ENCODE results near the gene UBA5. TPM values are rescaled to one million over a fixed set of nuclear protein-coding genes. Genes with fewer than 3 reads are reported as not detected.

UBA5 gene
- total and polyA plus RNA-seq, 2 experiments from 2014 or later: 46.3 to 58.3 TPM

- Histone ChIP-seq H3K27me3 (replicated peaks; ENCODE audit: insufficient read depth) (no peaks in the 10 kb centered on the region), H3K27ac (no peak overlapping the region), H2AFZ (no peak overlapping the region), H3K4me2 (ENCODE audit: unreplicated experiment) (no peak overlapping the region), H3K79me2 (ENCODE audit: insufficient read depth) (peaks cover 63% of the 10 kb centered on the region), H3K9me3 (ENCODE audit: low read depth) (no peaks in the 10 kb centered on the region), H3F3A (ENCODE audit: insufficient read depth) (peaks cover 29% of the 10 kb centered on the region), H3K4me3 (no peak overlapping the region), H3K9me2 (ENCODE audit: insufficient read depth) (no peaks in the 10 kb centered on the region), H4K20me1 (ENCODE audit: insufficient read depth) (0 out of 2 replicates have a peak, but pooled peaks cover 4% of the 10 kb centered on the region), H3K4me1 (ENCODE audit: insufficient read depth) (peaks cover 32% of the 10 kb centered on the region), H3K36me3 (ENCODE audit: low read depth) (no peaks in the 10 kb centered on the region), H3K9ac (no peak overlapping the region)
- DNase-seq: no peak
- 67 to 73% methylated on average over 2 of the region's 2 CpGs for WGBS, 2 experiments (ENCODE audit: low coverage in 1 of 2, low lambda C conversion rate in 2 of 2, missing lambda C conversion rate in 2 of 2)
- in situ Hi-C loops (cut with MboI): no loop called here
- TF ChIP-seq EZH2phosphoT487 (IDR thresholded peaks at IDR 0.05; ENCODE audit: insufficient read depth, low read depth) (no peak), EZH2 (IDR thresholded peaks at IDR 0.05; ENCODE audit: insufficient read depth, poor library complexity, severe bottlenecking) (no peak)
These were observed 4.7 kb upstream of the UBA5 start for GRCh38 chr3:132655471-132655870.

GRCh38 chr3:132657869-132658747, 2.0 kb upstream of the UBA5 start:
- no peaks in the 10 kb centered on the region for H3K9me2 ChIP-seq (ENCODE audit: insufficient read depth)
- TF ChIP-seq EZH2phosphoT487 (IDR thresholded peaks at IDR 0.05; ENCODE audit: insufficient read depth, low read depth) (no peak), EZH2 (IDR thresholded peaks at IDR 0.05; ENCODE audit: insufficient read depth, poor library complexity, severe bottlenecking) (no peak)
- H3K9ac ChIP-seq: peak overlapping the region; percentile 94
- H2AFZ ChIP-seq: peak overlapping the region; percentile 97
- peaks cover 4% of the 10 kb centered on the region; the same call in 1 of the 2 replicates for H4K20me1 ChIP-seq (ENCODE audit: insufficient read depth)
- peak overlapping the region; percentile 96; the same call in 1 of the 2 replicates for H3K27ac ChIP-seq
- peak overlapping the region; percentile 94 for H3K4me3 ChIP-seq
- H3K4me2 ChIP-seq (ENCODE audit: unreplicated experiment): peak overlapping the region; percentile 88
- peaks cover 28% of the 10 kb centered on the region for H3F3A ChIP-seq (ENCODE audit: insufficient read depth)
- no peaks in the 10 kb centered on the region for H3K27me3 ChIP-seq (replicated peaks; ENCODE audit: insufficient read depth)
- H3K9me3 ChIP-seq (ENCODE audit: low read depth): no peaks in the 10 kb centered on the region
- no peaks in the 10 kb centered on the region for H3K36me3 ChIP-seq (ENCODE audit: low read depth)
- H3K79me2 ChIP-seq (ENCODE audit: insufficient read depth): peaks cover 70% of the 10 kb centered on the region
- H3K4me1 ChIP-seq (ENCODE audit: insufficient read depth): peaks cover 37% of the 10 kb centered on the region
- 57 to 62% methylated on average over 8 of the region's 8 CpGs for WGBS, 2 experiments (ENCODE audit: low coverage in 1 of 2, low lambda C conversion rate in 2 of 2, missing lambda C conversion rate in 2 of 2)
- no peak for DNase-seq
- in situ Hi-C loops (cut with MboI): no loop called here

- Histone ChIP-seq H3F3A (ENCODE audit: insufficient read depth) (peaks cover 19% of the 10 kb centered on the region), H3K4me1 (ENCODE audit: insufficient read depth) (peaks cover 34% of the 10 kb centered on the region), H3K9ac (peak overlapping the region; percentile 94), H3K27me3 (replicated peaks; ENCODE audit: insufficient read depth) (no peaks in the 10 kb centered on the region), H3K4me3 (peak overlapping the region; percentile 94), H3K9me3 (ENCODE audit: low read depth) (no peaks in the 10 kb centered on the region), H3K9me2 (ENCODE audit: insufficient read depth) (no peaks in the 10 kb centered on the region), H4K20me1 (ENCODE audit: insufficient read depth) (no peaks in the 10 kb centered on the region; the same call in 1 of the 2 replicates), H3K27ac (peak overlapping the region; percentile 96), H3K79me2 (ENCODE audit: insufficient read depth) (peaks cover 72% of the 10 kb centered on the region), H3K36me3 (ENCODE audit: low read depth) (no peaks in the 10 kb centered on the region), H2AFZ (peak overlapping the region; percentile 97), H3K4me2 (ENCODE audit: unreplicated experiment) (peak overlapping the region; percentile 88)
- peak; percentile 67 for DNase-seq
- TF ChIP-seq EZH2phosphoT487 (IDR thresholded peaks at IDR 0.05; ENCODE audit: insufficient read depth, low read depth): no peak
- TF ChIP-seq EZH2 (IDR thresholded peaks at IDR 0.05; ENCODE audit: insufficient read depth, poor library complexity, severe bottlenecking): no peak
- in situ Hi-C loops (cut with MboI): no loop called here
- 1 to 4% methylated on average over 7 of the region's 7 CpGs for WGBS, 2 experiments (ENCODE audit: low coverage in 1 of 2, low lambda C conversion rate in 2 of 2, missing lambda C conversion rate in 2 of 2)
These were observed 1.1 kb upstream of the UBA5 start for GRCh38 chr3:132659000-132659364.

GRCh38 chr3:132659365-132660051, 621 bp upstream of the UBA5 start, which contains the start of gene ACAD11:
Gene ACAD11 (minus strand): TSS chr3:132659809. CDS start chr3:132659751, 58 bp downstream.
- Histone ChIP-seq H3K4me1 (ENCODE audit: insufficient read depth) (peaks cover 34% of the 10 kb centered on the region), H3K27ac (peak within 1 kb of the TSS; percentile 96), H3K4me2 (ENCODE audit: unreplicated experiment) (peak within 1 kb of the TSS; percentile 88), H3K4me3 (peak within 1 kb of the TSS; percentile 94), H3K36me3 (ENCODE audit: low read depth) (no peaks in the 10 kb centered on the region), H3K9me2 (ENCODE audit: insufficient read depth) (no peaks in the 10 kb centered on the region), H3K9me3 (ENCODE audit: low read depth) (no peaks in the 10 kb centered on the region), H3K79me2 (ENCODE audit: insufficient read depth) (peaks cover 76% of the 10 kb centered on the region), H4K20me1 (ENCODE audit: insufficient read depth) (no peaks in the 10 kb centered on the region; the same call in 1 of the 2 replicates), H2AFZ (peak within 1 kb of the TSS; percentile 97), H3K27me3 (replicated peaks; ENCODE audit: insufficient read depth) (no peaks in the 10 kb centered on the region), H3F3A (ENCODE audit: insufficient read depth) (peaks cover 14% of the 10 kb centered on the region), H3K9ac (peak within 1 kb of the TSS; percentile 94)
- in situ Hi-C loops (cut with MboI): no loop called here
- 1 to 2% methylated on average over 34 of the region's 34 CpGs for WGBS, 2 experiments (ENCODE audit: low coverage in 1 of 2, low lambda C conversion rate in 2 of 2, missing lambda C conversion rate in 2 of 2)
- TF ChIP-seq EZH2 (IDR thresholded peaks at IDR 0.05; ENCODE audit: insufficient read depth, poor library complexity, severe bottlenecking) (no peak), EZH2phosphoT487 (IDR thresholded peaks at IDR 0.05; ENCODE audit: insufficient read depth, low read depth) (no peak)
- DNase-seq: peak; percentile 87
